K562 (cell line): ENCODE measurements around the gene SAP25. TPM values are rescaled to one million over a fixed set of nuclear protein-coding genes. Genes with fewer than 3 reads are reported as not detected.
A peak's percentile ranks its signal among the peaks of the same experiment; 100 is the strongest.

Experiments
- ATF1 ChIP-seq, 2 experiments: fragments of 450-650 bp in 1 of 2; IDR thresholded peaks; 2 replicates each; pipeline ENCODE4 v1.6.1; 2016; ENCODE audit warnings: missing compliant biosample characterization in 1 of 2, missing genetic modification characterization in 1 of 2
- BCOR ChIP-seq: fragments of 450-650 bp; IDR thresholded peaks from 2 replicates; pipeline ENCODE4 v1.6.1; 2016
- BHLHE40 ChIP-seq: IDR thresholded peaks from 2 replicates; pipeline ENCODE4 v1.6.1; 2011; ENCODE audit warnings: low read length, improper control_type of control experiment
- MAFG ChIP-seq: fragments of 450-650 bp; conservative IDR thresholded peaks from 2 replicates; pipeline ENCODE4 v1.6.1; 2016; ENCODE audit warnings: missing genetic modification characterization, missing compliant biosample characterization
- RB1 ChIP-seq: fragments of 450-650 bp; IDR thresholded peaks from 2 replicates; pipeline ENCODE4 v1.6.1; 2017; ENCODE audit warnings: low read depth, mild to moderate bottlenecking
- RBBP5 ChIP-seq: fragments of 200-600 bp; sonication (generic); IDR thresholded peaks from 2 replicates; pipeline ENCODE4 v1.6.1; 2012; ENCODE audit warnings: borderline replicate concordance, mild to moderate bottlenecking, low read length, control low read depth, inconsistent platforms; ENCODE audit not compliant: insufficient read depth, poor library complexity, severe bottlenecking
- ZBTB1 ChIP-seq: sonication (generic); formaldehyde crosslinking; IDR thresholded peaks from 2 replicates; pipeline ENCODE4 v1.8.1; 2023; ENCODE audit warnings: missing genetic modification reagents, low read depth, mild to moderate bottlenecking, borderline replicate concordance
- polyA plus RNA-seq, 8 experiments: library from polyadenylated mRNA; depleted of rRNA in 4 of 8; stranded (reverse) in 5 of 8; unstranded in 3 of 8; fragments of >200 nt; fragmentation: Nextera tagmentation in 2 of 8; fragmentation: Illumina TruSeq in 1 of 8; extraction: Ambion mirVana in 2 of 8; extraction: Trizol in 1 of 8; gene quantifications; 2 replicates each; pipeline versions ENCODE4 v1.2.1 to v1.2.3, GENCODE V29; 2011 to 2014; ENCODE audit warnings: inconsistent platforms in 1 of 8, missing spikeins in 1 of 8
- total RNA-seq, 7 experiments: library from RNA; depleted of rRNA in 6 of 7; stranded (reverse); fragments of >200 nt in 6 of 7; fragmentation: Illumina TruSeq in 2 of 7; extraction: Trizol in 2 of 7; gene quantifications; 2 replicates each; pipeline versions ENCODE4 v1.2.1 to v1.2.3, GENCODE V29; 2011 to 2021; ENCODE audit warnings: low replicate concordance in 1 of 7
- TF ChIP-seq, protein P1 (sequence below): fragments of 150-350 bp; IDR thresholded peaks from 2 replicates; pipeline ENCODE4 v1.6.1; 2014; ENCODE audit warnings: low read depth, mild to moderate bottlenecking, low read length, borderline replicate concordance
- TF ChIP-seq, protein P2 (sequence below), 2 experiments: fragments of 150-350 bp in 1 of 2; IDR thresholded peaks; 2 replicates each; pipeline ENCODE4 v1.6.1; 2012 to 2016; ENCODE audit warnings: low read depth in 2 of 2, low read length in 2 of 2, mild to moderate bottlenecking in 1 of 2, moderate library complexity in 1 of 2

SAP25 gene
- total and polyA plus RNA-seq, 9 of the 15 experiments (the other 6 are each of a cell fraction or from before 2014, with no cell fraction given): 0.13 to 5.3 (median 0.78) TPM; not detected in 1

DNA sequence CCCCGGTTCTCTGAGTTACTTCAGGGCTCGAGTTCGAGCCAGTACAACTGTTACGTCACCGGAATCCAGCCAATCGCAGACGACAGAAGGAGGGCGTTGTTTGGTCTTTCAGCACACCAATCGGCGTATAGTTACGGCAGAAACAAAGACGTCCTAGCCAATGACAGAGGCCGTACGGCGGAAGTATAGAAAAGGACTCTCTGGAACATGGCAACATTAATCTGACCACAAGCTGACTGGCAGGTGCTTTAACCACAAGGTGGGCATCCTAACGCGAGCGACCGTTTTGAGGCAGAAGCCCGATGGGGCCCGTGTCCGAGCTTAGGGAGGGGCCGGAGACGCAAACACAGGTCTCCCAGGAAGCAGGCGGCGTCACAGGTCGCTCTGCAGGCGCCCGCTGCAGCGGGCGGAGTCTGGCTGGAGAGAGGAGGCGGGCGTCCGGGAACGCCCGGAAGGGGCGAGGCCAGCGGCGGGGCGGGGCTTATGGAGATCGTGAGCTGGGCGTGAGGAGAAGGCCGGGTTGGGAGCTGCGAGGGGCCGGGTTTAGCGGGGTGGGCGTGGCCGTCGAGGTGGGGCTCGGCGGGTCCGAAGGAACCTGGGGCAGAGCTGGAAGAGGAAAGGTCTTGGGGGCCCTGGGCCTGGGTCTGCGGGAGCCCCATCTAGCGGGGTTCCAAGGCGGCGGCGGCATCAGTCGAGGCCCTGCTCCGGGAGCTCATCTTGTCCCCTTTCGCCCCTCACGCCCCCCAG lies 38.5 kb upstream of the SAP25 start, which contains the start of gene MOSPD3 (continued):
- TF ChIP-seq RB1 (peak; percentile 38; the same call in 1 of the 2 replicates), BHLHE40 (peak; percentile 57; the same call in 1 of the 2 replicates), RBBP5 (peak; percentile 4), BCOR (no peak), ATF1 (CRISPR knock-in tag; IDR thresholded peaks at IDR 0.05) (peak; percentile 67), ATF1 (tag; IDR thresholded peaks at IDR 0.05) (peak; percentile 97), MAFG (tag) (no peak), ZBTB1 (CRISPR knock-in tag) (no peak)
- TF ChIP-seq, protein P1, sequence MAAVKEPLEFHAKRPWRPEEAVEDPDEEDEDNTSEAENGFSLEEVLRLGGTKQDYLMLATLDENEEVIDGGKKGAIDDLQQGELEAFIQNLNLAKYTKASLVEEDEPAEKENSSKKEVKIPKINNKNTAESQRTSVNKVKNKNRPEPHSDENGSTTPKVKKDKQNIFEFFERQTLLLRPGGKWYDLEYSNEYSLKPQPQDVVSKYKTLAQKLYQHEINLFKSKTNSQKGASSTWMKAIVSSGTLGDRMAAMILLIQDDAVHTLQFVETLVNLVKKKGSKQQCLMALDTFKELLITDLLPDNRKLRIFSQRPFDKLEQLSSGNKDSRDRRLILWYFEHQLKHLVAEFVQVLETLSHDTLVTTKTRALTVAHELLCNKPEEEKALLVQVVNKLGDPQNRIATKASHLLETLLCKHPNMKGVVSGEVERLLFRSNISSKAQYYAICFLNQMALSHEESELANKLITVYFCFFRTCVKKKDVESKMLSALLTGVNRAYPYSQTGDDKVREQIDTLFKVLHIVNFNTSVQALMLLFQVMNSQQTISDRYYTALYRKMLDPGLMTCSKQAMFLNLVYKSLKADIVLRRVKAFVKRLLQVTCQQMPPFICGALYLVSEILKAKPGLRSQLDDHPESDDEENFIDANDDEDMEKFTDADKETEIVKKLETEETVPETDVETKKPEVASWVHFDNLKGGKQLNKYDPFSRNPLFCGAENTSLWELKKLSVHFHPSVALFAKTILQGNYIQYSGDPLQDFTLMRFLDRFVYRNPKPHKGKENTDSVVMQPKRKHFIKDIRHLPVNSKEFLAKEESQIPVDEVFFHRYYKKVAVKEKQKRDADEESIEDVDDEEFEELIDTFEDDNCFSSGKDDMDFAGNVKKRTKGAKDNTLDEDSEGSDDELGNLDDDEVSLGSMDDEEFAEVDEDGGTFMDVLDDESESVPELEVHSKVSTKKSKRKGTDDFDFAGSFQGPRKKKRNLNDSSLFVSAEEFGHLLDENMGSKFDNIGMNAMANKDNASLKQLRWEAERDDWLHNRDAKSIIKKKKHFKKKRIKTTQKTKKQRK: no peak
- TF ChIP-seq, protein P2, sequence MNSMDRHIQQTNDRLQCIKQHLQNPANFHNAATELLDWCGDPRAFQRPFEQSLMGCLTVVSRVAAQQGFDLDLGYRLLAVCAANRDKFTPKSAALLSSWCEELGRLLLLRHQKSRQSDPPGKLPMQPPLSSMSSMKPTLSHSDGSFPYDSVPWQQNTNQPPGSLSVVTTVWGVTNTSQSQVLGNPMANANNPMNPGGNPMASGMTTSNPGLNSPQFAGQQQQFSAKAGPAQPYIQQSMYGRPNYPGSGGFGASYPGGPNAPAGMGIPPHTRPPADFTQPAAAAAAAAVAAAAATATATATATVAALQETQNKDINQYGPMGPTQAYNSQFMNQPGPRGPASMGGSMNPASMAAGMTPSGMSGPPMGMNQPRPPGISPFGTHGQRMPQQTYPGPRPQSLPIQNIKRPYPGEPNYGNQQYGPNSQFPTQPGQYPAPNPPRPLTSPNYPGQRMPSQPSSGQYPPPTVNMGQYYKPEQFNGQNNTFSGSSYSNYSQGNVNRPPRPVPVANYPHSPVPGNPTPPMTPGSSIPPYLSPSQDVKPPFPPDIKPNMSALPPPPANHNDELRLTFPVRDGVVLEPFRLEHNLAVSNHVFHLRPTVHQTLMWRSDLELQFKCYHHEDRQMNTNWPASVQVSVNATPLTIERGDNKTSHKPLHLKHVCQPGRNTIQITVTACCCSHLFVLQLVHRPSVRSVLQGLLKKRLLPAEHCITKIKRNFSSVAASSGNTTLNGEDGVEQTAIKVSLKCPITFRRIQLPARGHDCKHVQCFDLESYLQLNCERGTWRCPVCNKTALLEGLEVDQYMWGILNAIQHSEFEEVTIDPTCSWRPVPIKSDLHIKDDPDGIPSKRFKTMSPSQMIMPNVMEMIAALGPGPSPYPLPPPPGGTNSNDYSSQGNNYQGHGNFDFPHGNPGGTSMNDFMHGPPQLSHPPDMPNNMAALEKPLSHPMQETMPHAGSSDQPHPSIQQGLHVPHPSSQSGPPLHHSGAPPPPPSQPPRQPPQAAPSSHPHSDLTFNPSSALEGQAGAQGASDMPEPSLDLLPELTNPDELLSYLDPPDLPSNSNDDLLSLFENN (IDR thresholded peaks at IDR 0.05; ENCODE audit: low read depth in 2 of 2, low read length in 2 of 2): peak in 1 of 2 experiments; percentile 42; a peak in 1 of 4 replicates
